Epidermal melanocyte (primary cell): ENCODE data around the gene MBNL3.

Experiments
- DNase-seq: peaks from one replicate; pipeline ENCODE4 v3.0.0; 2011; ENCODE audit warnings: low spot score; ENCODE audit not compliant: insufficient read length

Gene MBNL3

DNA sequence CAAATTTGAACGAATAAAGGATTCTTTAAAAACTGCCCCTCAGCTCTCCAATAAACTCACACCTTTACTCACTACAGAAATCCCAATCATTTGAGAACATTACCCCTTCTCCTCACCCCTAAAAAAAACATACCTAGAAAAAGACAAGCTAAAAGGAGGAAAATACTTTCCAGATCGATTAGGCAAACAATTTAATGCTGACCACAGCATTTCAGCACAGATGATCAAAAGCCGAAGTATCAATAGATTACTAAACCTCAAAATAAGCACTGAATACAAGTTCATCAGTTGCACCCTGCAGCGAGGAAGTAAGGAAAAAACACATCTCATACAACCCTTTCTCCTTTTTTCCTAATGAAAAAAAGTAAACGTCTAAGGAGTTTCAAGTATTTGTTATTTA is 65.5 kb downstream of the MBNL3 start:
- no peak for DNase-seq

GRCh38 chrX:132415012-132415411 is 73.8 kb downstream of the MBNL3 start:
- DNase-seq, result no peak

- DNase-seq, result no peak
These were observed 74.4 kb downstream of the MBNL3 start for GRCh38 chrX:132414404-132414803.

DNA sequence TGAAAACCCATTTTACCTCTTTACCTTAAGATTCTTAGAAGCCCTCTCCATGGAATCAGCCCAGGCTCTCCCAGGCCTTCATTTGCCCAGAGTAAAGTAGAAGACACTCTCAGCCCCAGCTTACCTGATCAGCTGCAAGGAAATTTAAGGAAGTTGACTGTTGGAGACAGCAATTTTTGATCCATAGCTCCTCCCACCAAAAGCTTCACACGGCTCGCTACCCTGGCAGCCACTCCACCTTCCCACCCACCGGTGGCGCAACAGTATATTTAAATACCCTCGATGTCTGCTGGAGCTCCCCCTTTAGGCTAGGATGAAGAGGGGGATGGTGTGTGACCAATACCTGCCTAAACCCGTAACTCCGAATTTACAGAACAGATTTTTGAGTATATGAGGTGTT is 75.4 kb downstream of the MBNL3 start:
- no peak for DNase-seq

DNA sequence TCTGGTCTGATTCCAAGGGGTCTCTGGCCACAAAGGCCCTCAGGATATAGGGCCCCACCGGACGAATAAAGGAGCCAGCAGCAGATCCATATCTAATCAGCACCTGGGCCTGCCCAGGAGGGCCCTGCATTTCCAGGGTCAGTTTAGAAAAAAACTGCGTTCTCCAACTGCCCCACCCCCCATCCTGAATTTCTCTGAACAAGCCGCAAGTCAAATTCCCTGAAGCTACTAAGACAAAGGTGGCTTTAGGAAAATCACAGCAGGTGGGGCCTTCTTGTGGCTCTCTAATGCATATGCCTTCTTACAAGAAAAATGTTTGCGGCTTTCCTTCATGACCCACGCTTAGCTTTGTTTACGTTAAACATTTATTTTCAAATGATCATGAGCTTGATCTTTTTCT is 76.6 kb downstream of the MBNL3 start:
- no peak for DNase-seq

DNA sequence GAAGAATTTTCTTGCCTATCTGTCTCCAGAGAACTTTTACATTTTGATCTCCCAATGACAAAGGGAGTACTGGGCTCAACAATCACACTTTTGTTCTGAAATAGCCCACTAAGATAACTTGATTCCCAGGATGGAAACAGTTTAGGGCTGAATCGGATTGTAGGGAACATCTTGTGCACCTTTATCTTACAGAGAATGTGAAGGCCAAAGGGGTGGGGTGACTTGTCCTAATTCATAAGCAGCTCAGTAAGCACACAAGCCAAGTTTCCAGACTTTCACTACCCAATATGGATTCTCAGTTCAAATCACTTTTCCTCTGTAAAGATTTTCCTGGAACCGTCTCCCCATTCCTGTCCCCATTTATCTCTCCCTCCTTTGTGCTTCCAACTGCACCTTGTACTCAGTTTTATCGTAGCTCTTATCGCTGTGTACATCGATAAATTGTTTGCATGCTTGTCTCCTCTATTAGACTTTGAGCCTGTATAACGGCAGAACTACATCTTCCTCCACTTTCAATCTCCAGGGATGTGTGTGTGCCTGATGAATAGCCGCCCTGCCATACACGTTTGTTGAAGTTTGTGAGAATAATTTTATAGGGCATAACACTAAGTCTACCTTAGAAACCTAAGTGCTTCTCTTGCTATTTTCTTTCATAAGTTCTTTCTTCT is 77.4 kb downstream of the MBNL3 start:
- DNase-seq, result no peak

DNA sequence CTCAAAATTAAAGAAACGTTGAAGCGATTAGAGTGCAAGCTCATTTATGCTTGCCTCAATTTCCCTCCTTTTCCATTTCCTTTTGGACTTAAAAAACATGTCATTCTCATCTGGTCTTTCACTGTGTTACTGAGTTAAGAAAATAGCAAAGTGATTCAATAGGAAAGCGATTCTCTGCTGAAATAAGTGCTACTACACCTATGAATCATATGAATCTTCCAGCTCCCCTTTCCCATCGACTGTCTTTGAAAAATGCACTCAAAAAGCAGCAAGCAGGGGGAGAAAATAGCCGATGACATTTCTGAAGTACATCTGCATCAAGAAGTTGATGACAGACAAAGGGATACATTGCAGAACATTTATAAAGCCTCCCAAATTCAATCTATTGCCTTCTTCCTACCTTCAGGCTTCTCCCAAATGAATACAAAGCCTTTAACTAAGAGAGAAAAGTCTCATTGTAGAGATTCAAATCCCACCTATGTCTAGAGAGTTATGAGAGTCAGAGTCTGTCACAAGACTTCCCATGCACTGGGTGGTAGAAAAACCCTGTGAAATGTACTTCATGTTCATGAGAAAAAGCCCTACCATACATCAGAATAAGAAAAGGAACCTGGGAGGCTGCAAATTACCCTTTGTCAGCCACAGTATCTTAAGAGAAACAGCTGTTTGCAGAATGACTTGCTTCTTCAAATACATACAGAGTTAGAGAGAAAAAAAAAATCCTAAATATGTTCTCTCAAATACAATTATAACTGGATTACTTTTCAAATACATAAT is 78.9 kb downstream of the MBNL3 start:
- no peak for DNase-seq

GRCh38 chrX:132407691-132408090 is 81.1 kb downstream of the MBNL3 start:
- DNase-seq, result no peak

- no peak for DNase-seq
These were observed 82.7 kb downstream of the MBNL3 start for GRCh38 chrX:132406106-132406505.

DNA sequence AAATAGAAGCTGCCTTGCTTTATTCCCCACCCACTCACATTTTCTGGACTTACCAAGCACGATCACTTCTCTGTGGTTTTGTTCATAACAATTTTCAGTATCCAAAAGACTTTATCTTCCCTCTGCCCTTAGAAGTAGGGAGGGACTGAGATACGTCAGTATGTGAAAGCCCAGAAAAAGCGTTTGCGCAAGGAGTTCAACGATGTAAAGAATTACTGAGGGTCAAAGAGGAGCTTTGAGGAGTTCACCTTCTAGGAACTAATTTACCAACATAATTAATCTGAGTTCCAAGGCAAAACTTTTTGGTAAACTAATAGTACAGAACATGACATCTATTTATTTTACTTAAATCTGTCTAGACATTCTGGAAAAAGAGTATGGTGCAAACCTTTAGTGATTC is 84.6 kb downstream of the MBNL3 start:
- no peak for DNase-seq

DNA sequence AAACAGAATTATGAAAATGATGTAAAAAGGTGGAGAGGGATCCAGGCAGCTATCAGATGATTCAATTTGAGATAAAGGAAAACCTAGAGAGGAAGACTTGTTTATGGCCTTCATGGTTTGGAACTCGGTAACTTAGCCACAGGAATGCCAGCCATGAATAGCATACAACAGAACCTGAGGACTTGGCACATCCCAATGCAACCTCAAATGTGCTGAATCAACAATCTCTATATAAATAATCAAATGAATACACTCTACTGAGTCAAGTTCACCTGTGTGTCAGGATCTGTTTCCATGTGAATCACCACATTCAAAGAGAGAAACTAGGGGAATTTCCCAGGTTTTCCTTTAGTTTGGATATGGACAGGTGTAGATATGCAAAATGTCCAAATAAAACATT is 86.9 kb downstream of the MBNL3 start:
- no peak for DNase-seq

GRCh38 chrX:132400706-132401105 is 88.1 kb downstream of the MBNL3 start:
- DNase-seq, result no peak

GRCh38 chrX:132395645-132396044 is 93.2 kb downstream of the MBNL3 start:
- DNase-seq, result no peak

DNA sequence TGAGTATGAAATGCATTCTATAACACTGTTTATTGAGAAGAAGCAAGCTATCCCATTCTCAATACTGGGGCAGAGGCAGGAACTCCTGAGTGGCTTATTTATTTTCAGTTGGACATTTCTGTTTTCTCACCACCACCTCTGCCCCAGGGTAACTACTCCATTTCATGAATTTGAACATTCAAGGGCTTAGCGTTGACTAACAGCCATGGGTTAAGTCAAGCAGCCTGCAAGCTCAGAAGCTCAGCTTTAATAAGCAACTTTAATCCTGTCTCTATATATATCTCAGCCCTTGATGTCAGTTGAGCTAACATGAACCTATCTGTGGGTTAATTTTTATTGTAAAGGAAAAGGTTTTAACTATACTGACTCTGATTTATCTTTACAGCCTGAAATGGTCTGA is 93.8 kb downstream of the MBNL3 start:
- DNase-seq, result no peak

DNA sequence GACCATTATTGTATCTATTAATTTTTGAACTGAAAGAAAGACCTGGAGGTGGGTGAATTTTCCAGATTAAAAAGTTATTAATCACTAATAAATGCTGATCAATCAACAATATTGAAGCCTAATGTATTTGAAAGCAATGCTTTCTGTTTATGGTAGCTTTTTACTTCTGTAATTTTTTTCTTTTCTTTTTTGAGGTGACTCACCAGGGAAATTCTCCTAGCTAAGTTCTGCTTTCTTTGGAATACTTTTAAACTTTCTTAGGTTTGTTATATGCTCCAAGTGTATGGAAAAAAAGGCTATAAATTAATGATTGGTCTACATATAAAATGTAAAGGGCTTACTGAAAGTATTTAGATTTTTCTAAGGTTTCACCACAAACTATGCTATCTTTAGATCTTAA is 94.2 kb downstream of the MBNL3 start:
- no peak for DNase-seq

DNA sequence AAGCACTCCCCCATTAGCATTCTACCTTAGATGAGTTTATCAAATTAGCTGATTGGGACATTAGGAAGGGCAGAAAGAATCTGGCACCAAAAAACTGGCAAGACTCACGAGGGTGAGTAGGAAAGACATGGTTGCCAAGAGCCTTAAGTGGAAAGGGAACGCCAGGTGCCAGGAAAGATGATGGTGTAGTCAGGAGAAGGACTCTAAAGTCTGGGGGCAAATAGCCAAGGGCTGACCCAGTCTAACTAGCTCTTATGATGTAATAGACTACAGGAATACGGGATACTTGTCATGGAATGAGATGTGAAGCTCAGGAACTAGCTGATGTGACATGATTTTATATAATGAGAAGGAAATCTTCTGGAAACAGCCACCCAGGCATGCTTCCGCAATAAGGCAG is 94.8 kb downstream of the MBNL3 start:
- DNase-seq, result no peak

DNA sequence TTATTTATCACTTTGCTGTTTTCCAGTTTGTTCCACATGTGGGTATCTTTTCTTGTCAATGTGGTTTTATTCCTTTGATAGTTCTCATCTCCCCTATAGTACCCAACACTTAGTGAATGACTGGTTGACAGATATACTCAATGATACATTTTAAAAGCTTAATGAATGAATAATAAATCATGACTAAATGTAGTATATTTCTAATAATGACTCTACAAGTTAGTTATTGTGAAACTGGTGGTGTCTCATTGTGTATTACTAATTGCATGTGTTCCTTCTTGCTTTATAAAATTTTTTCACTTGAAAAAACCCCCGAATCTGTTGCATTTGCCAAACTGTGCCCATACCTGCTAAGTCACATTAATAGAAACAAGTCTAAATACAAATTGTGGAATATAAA is 95.4 kb downstream of the MBNL3 start:
- DNase-seq, result no peak

- no peak for DNase-seq
These were observed 95.8 kb downstream of the MBNL3 start for GRCh38 chrX:132393085-132393484.

DNA sequence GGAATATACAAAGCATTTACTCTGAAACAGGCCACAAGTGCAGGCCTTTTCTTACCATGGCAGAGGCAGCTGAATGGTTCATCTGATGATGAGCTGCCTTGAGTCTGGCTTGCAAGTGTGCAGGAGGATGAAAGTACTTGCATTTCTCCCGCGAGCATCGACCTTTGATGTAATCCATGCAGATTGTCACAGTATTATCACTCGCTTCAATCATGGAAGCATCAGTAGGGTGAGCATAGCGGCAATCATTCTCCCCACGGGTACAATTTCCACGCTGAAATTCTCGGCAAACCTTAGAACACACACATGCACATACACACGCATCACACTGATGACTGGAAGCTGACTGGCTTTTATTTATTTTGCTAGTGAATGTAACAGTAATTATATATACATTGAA is 98.0 kb downstream of the MBNL3 start:
- no peak for DNase-seq

DNA sequence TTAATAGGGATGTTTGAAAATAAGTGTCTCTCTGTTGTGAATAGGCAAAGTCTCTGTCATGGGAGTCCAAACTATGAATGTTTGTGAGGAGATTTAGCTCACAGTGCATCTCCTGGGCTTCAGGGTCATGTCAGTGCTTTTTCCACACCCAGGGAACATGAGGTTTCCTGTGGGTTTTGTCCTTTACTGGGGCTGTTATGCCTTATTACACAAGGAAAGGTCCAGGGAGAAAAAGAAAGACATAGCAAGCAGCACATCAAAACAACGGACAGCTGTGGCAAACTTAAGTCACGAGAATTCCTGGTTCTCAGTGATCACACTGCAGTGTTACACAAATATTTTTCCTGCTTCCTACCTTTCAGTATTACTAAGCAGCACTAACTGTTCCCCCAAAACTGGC is 99.4 kb downstream of the MBNL3 start:
- no peak for DNase-seq

DNA sequence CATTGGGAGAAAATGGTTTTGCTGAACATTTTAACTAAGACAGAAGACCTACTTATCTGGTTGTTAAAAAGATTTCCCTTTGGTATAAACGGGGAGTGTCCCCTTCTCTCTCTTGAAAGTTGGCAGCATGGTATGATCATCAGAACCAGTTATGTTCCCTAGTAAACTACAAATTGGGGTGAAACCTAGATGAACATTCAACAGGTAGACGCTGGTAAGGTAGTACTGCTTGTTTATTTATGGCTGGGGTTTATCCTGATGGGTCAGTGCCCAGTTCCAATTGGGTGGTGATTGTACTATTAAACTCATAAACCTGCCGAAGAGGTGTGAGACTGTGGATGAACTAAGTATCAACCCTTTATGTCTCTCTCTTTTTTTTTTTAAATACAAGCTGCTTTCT is 100.5 kb downstream of the MBNL3 start:
- DNase-seq, result no peak

- DNase-seq, result no peak
These were observed 104.5 kb downstream of the MBNL3 start for GRCh38 chrX:132384301-132384700.

DNA sequence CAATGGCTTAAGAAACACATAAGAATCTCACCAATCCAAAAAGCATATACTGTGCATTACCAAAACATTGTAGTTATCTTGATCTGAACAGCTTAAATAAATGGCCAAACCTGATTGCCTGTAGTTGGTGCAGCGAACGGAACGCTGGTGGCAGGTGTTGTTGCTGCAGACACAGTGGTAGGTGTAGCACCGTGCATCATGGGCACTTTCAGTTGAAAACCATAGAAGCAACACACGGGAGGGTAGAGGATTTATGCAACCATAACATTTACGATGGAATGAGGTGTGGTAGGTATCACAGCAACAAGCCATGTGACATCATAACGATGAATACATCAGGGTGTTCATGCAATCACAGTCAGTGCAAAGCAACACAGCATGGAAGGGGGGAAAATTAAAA is 106.8 kb downstream of the MBNL3 start:
- DNase-seq, result no peak
